HepG2 (cell line): Measurements from ENCODE around the gene MTCL1. TPM values are rescaled to one million over a fixed set of nuclear protein-coding genes. Genes with fewer than 3 reads are reported as not detected.

Experiments
- ATAC-seq: fragments of 200-7000 bp; cut with Tn5 transposase; 3 replicates; pipeline ENCODE4 v1.9.1; 2020; ENCODE audit warnings: mild to moderate bottlenecking, moderate library complexity
- BruUV-seq: library from RNA; stranded (reverse); fragments of 400-500 nt; replicated peaks from 2 replicates; lab custom pipeline; 2021; lab: Mats Ljungman, UMichigan
- CTCF ChIA-PET: fragments of 300-600 bp; formaldehyde crosslinking; extraction: SDS; loops from one replicate; lab custom pipeline; 2021; ENCODE audit warnings: low total read pairs, inconsistent platforms, low intra/inter-chr PET ratio; lab: Yijun Ruan, JAX
- POLR2A ChIA-PET: fragments of 350-600 bp; sonication (Branson Sonifier 250); formaldehyde crosslinking; loops from one replicate; lab custom pipeline; 2020; ENCODE audit warnings: antibody characterized with exemption, inconsistent platforms; lab: Yijun Ruan, JAX
- DNase-seq: peaks from one replicate; pipeline ENCODE4 v3.0.0-alpha.2; 2015; ENCODE audit warnings: low spot score
- FAIRE-seq: peaks from 3 replicates; lab custom pipeline; 2011; peaks lifted over from hg19 to GRCh38; lab: Jason Lieb, UNC
- H2AFZ ChIP-seq: one replicate; pipeline ENCODE4 v1.6.1; 2011; ENCODE audit warnings: low read length, inconsistent platforms
- H3K27ac ChIP-seq: fragments of 300-600 bp; 3 replicates; pipeline ENCODE4 v1.8.0; 2011; ENCODE audit warnings: mixed run types, mild to moderate bottlenecking, mixed read lengths, low read length, inconsistent platforms; ENCODE audit not compliant: insufficient read depth; ENCODE audit errors: extremely low read length
- H3K27me3 ChIP-seq, 2 experiments: fragments of 200-600 bp in 1 of 2; 2 replicates in 1 of 2; 3 replicates in 1 of 2; pipeline versions ENCODE4 v1.6.0 to v1.8.0; 2011; ENCODE audit warnings: low read length in 2 of 2, mild to moderate bottlenecking in 2 of 2, moderate library complexity in 2 of 2, inconsistent platforms in 1 of 2; ENCODE audit not compliant: insufficient read depth in 2 of 2, control insufficient read depth in 1 of 2
- H3K36me3 ChIP-seq, 2 experiments: fragments of 200-600 bp in 1 of 2; replicated peaks in 1 of 2; 2 replicates in 1 of 2; 3 replicates in 1 of 2; pipeline versions ENCODE4 v1.5.1 to v1.8.0; 2011; ENCODE audit warnings: low read length in 2 of 2, inconsistent platforms in 1 of 2; ENCODE audit not compliant: insufficient read depth in 2 of 2, control insufficient read depth in 1 of 2
- H3K4me1 ChIP-seq: 2 replicates; pipeline ENCODE4 v1.5.1; 2012; ENCODE audit warnings: low read length, inconsistent platforms; ENCODE audit not compliant: insufficient read depth
- H3K4me2 ChIP-seq: 2 replicates; pipeline ENCODE4 v1.6.0; 2011; ENCODE audit warnings: low read depth, low read length, inconsistent platforms
- H3K4me3 ChIP-seq, 3 experiments: fragments of 200-600 bp in 1 of 3; sonication (generic), shearing (Covaris generic) in 1 of 3; replicated peaks in 1 of 3; 2 replicates each; pipeline ENCODE4 v1.5.1; 2011 to 2016; ENCODE audit warnings: low read length in 3 of 3, inconsistent platforms in 2 of 3, low read depth in 2 of 3, mild to moderate bottlenecking in 2 of 3, control low read depth in 1 of 3, mixed read lengths in 1 of 3; ENCODE audit not compliant: insufficient read depth in 1 of 3
- H3K79me2 ChIP-seq: one replicate; pipeline ENCODE4 v1.6.1; 2011; ENCODE audit warnings: low read length, inconsistent platforms; ENCODE audit not compliant: insufficient read depth
- H3K9ac ChIP-seq: 2 replicates; pipeline ENCODE4 v1.6.0; 2011; ENCODE audit warnings: mild to moderate bottlenecking, low read depth, low read length, inconsistent platforms; ENCODE audit not compliant: insufficient read depth
- H3K9me3 ChIP-seq: 2 replicates; pipeline ENCODE4 v1.5.1; 2012; ENCODE audit warnings: mild to moderate bottlenecking, low read length
- H4K20me1 ChIP-seq: 2 replicates; pipeline ENCODE4 v1.6.0; 2011; ENCODE audit warnings: inconsistent platforms, mild to moderate bottlenecking, low read length, moderate library complexity; ENCODE audit not compliant: insufficient read depth
- ARNT2 ChIP-seq: sonication (generic); formaldehyde crosslinking; IDR thresholded peaks from 2 replicates; pipeline ENCODE4 v1.8.0; 2022; ENCODE audit warnings: mild to moderate bottlenecking, low read depth, missing genetic modification reagents, moderate library complexity
- BATF2 ChIP-seq: sonication (generic); formaldehyde crosslinking; IDR thresholded peaks from 2 replicates; pipeline ENCODE4 v1.8.0; 2022; ENCODE audit warnings: mild to moderate bottlenecking, missing genetic modification reagents, moderate library complexity
- ISX ChIP-seq: sonication (generic); formaldehyde crosslinking; conservative IDR thresholded peaks from 2 replicates; pipeline ENCODE4 v1.5.0; 2020; ENCODE audit warnings: missing genetic modification reagents
- MED1 ChIP-seq: sonication (generic); formaldehyde crosslinking; IDR thresholded peaks from 2 replicates; pipeline ENCODE4 v1.4.0; 2020; ENCODE audit warnings: missing genetic modification reagents
- RAD21 ChIP-seq: fragments of 450-650 bp; formaldehyde crosslinking; IDR thresholded peaks from 2 replicates; pipeline ENCODE4 v1.5.0; 2020; ENCODE audit warnings: mild to moderate bottlenecking
- REPIN1 ChIP-seq: sonication (generic); formaldehyde crosslinking; IDR thresholded peaks from 2 replicates; pipeline ENCODE4 v1.8.0; 2022; ENCODE audit warnings: missing genetic modification reagents, low read depth, mild to moderate bottlenecking, borderline replicate concordance
- SIN3B ChIP-seq: fragments of 150-350 bp; IDR thresholded peaks from 2 replicates; pipeline ENCODE4 v1.6.1; 2014; ENCODE audit warnings: low read length
- TSC22D2 ChIP-seq: sonication (generic); formaldehyde crosslinking; IDR thresholded peaks from 2 replicates; pipeline ENCODE4 v1.5.1; 2020; ENCODE audit warnings: missing genetic modification reagents, mild to moderate bottlenecking, borderline replicate concordance
- ZFP1 ChIP-seq: IDR thresholded peaks from 2 replicates; pipeline ENCODE4 v1.6.1; 2016
- ZNF124 ChIP-seq: sonication (generic); formaldehyde crosslinking; IDR thresholded peaks from 2 replicates; pipeline ENCODE4 v1.4.0; 2020; ENCODE audit warnings: missing genetic modification reagents
- ZNF451 ChIP-seq: sonication (generic); formaldehyde crosslinking; IDR thresholded peaks from 2 replicates; pipeline ENCODE4 v1.5.0; 2020; ENCODE audit warnings: mild to moderate bottlenecking, missing genetic modification reagents
- ZNF746 ChIP-seq: sonication (generic); formaldehyde crosslinking; IDR thresholded peaks from 2 replicates; pipeline ENCODE4 v1.8.0; 2022; ENCODE audit warnings: mild to moderate bottlenecking, missing genetic modification reagents
- WGBS: methylation state at CpG from one replicate; pipeline ENCODE4 v1.1.6; 2017; ENCODE audit warnings: low lambda C conversion rate; 5-methylcytosine and 5-hydroxymethylcytosine counted together
- in situ Hi-C: cut with HindIII; loops from 2 replicates; pipeline ENCODE4 v1.10.0; 2017; ENCODE audit warnings: low pct_unique_long_range_greater_than_20kb; ENCODE audit not compliant: extremely low pct_ligation_motif_present
- intact Hi-C: fragments of 100-400 bp; cut with micrococcal nuclease; formaldehyde crosslinking; loops from one replicate; pipeline ENCODE4 v1.10.0; 2022; ENCODE audit not compliant: unreplicated experiment
- polyA plus RNA-seq, 8 experiments: library from polyadenylated mRNA; depleted of rRNA in 3 of 8; stranded (reverse) in 7 of 8; unstranded in 1 of 8; fragments of >200 nt; fragmentation: Illumina TruSeq in 4 of 8; extraction: Trizol in 4 of 8; gene quantifications; 2 replicates each; pipeline versions ENCODE4 v1.2.1 to v1.2.3, GENCODE V29; 2011 to 2016; ENCODE audit warnings: low read depth in 4 of 8, missing spikeins in 1 of 8, mixed read lengths in 1 of 8; ENCODE audit not compliant: insufficient read depth in 1 of 8
- total RNA-seq, 5 experiments: library from RNA; depleted of rRNA; stranded (reverse); fragments of >200 nt; fragmentation: Illumina TruSeq; extraction: Trizol; gene quantifications; 2 replicates each; pipeline ENCODE4 v1.2.3, GENCODE V29; 2016; ENCODE audit warnings: low read depth in 1 of 5

MTCL1 gene
- total and polyA plus RNA-seq, 2 of the 13 experiments (the other 11 are each of a cell fraction or from before 2014, with no cell fraction given), result 3.1 to 3.2 TPM

- TF ChIP-seq ZFP1 (no peak), ZNF451 (CRISPR knock-in tag) (no peak), ZNF746 (no peak)
These were observed 95.5 kb downstream of the MTCL1 start (continued) for GRCh38 chr18:8800876-8801262.

- in situ Hi-C loops (no loop called here), intact Hi-C loops (no loop called here)
- no peak for TF ChIP-seq ISX (CRISPR knock-in tag)
- TF ChIP-seq RAD21, result no peak
- no peak for TF ChIP-seq ARNT2 (CRISPR knock-in tag)
- TF ChIP-seq ZNF124 (CRISPR knock-in tag), result no peak
- no peak for TF ChIP-seq BATF2 (CRISPR knock-in tag)
- TF ChIP-seq SIN3B, result no peak
- no peak for TF ChIP-seq REPIN1 (CRISPR knock-in tag)
- no peak for TF ChIP-seq TSC22D2 (CRISPR knock-in tag)
- no peak for TF ChIP-seq MED1 (CRISPR knock-in tag)
- TF ChIP-seq, all 625 proteins: peak for 0
- CTCF ChIA-PET, result no interaction called here
- BruUV-seq, result no TSS peak
- no peak overlapping the region for H3K9ac ChIP-seq
- H4K20me1 ChIP-seq, result no peaks in the 10 kb centered on the region
- H3K4me2 ChIP-seq, result no peak overlapping the region
- H3K79me2 ChIP-seq, result no peaks in the 10 kb centered on the region
- H3K4me1 ChIP-seq, result peaks cover 17% of the 10 kb centered on the region
- DNase-seq, result no peak
- H3K36me3 ChIP-seq, result no peaks in the 10 kb centered on the region; a peak in 1 of 5 replicates
- H3K27ac ChIP-seq, result no peak overlapping the region
- H3K27me3 ChIP-seq, result no peaks in the 10 kb centered on the region
- H3K4me3 ChIP-seq, result no peak overlapping the region
- H2AFZ ChIP-seq, result no peak overlapping the region
- ATAC-seq, result no peak
- no peaks in the 10 kb centered on the region for H3K9me3 ChIP-seq
- 77% methylated on average over 9 of the region's 9 CpGs for WGBS
- FAIRE-seq, result no peak
- POLR2A ChIA-PET, result no interaction called here
These were observed 96.0 kb downstream of the MTCL1 start for GRCh38 chr18:8801263-8801901.
